Cerebellar nuclear complex (tissue), 1 donor: Measurements from ENCODE around the gene CASQ2.
"Not testable (repeated sequence)": the region's sequence is repeated elsewhere in the genome, so short reads cannot be mapped to it uniquely, and the experiment has no call there.

ENCODE experiments used
- DNase-seq, 2 experiments: peaks; one replicate each; lab custom pipeline; 2025; lab: John Stamatoyannopoulos, UW

The CASQ2 gene

GRCh38 chr1:115781343-115781742 lies 12.8 kb upstream of the CASQ2 start:
- DNase-seq = no peak

- DNase-seq = not testable (repeated sequence)
Measured at GRCh38 chr1:115780655-115781054, 12.1 kb upstream of the CASQ2 start.

DNA sequence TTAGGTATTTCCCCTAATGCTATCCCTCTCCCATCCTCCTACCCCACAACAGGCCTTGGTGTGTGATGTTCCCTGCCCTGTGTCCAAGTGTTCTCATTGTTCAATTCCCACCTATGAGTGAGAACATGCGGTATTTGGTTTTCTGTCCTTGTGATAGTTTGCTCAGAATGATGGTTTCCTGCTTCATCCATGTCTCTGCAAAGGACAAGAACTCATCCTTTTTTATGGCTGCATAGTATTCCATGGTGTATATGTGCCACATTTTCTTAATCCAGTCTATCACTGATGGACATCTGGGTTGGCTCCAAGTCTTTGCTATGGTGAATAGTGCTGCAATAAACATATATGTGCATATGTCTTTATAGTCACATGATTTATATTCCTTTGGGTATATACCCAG lies 10.6 kb upstream of the CASQ2 start:
- not testable (repeated sequence) for DNase-seq

DNA sequence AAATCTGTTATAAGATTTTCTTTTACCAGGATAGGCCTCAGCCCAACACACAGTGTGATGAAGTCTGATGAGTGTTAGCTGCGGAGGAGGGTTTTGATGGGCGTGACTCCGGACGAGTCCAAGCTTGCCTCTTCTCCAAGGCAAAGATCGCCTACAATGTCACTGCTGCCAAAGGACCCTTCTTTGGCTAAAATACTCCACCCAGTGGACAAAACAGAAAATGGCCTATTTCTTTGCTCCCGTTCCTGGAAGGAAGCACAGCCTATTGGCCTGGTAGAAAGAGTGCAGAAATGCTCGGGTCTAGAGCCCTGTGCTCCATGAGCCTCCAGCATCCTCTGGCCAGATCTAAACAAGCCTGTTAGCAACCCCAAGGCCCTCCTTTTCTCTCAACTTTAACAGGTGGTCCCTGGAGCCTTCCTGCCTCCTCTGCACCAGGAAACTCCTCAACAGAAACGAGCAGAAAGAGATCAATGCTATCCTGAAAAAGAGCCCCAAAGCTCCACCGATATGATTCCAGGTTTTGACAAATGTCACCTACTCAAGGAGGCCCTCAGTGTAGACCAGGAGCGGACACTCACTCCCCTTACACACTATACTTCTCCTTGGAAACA lies 3.4 kb upstream of the CASQ2 start:
- DNase-seq = peak in 1 of 2 experiments; percentile 56

- DNase-seq = no peak
Measured at GRCh38 chr1:115771094-115771846, 2.8 kb upstream of the CASQ2 start.

GRCh38 chr1:115767403-115767802 lies 1.1 kb downstream of the CASQ2 start:
- DNase-seq = no peak

- no peak for DNase-seq
Measured at GRCh38 chr1:115765091-115765490, 3.4 kb downstream of the CASQ2 start.

- DNase-seq = no peak
Measured at GRCh38 chr1:115764541-115764940, 4.0 kb downstream of the CASQ2 start.

GRCh38 chr1:115762779-115763178 lies 5.7 kb downstream of the CASQ2 start:
- no peak for DNase-seq

GRCh38 chr1:115761601-115762302 lies 6.8 kb downstream of the CASQ2 start:
- DNase-seq = no peak

DNA sequence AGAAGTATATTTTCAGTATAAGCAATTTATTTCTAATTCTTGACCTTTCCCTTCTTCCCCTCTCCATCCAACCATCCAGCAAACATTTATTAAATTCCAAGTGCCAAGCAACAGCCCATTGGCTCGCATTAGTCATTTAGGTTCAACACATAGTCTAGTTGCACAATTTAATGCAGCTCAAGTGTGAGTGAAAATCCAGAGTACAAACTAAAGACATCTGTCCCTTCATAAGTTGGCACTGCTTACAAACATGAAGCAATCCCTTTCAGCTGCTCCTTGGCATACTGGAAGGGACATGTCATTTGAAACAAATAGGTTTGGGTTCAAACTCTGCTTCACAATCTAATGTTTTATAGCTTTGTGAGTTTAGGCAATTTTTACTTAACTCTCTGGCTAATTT lies 10.7 kb downstream of the CASQ2 start:
- DNase-seq = no peak

GRCh38 chr1:115757326-115757725 lies 11.2 kb downstream of the CASQ2 start:
- no peak for DNase-seq

GRCh38 chr1:115755456-115756370 lies 12.8 kb downstream of the CASQ2 start:
- peak; percentile 63 to 81 for DNase-seq

DNA sequence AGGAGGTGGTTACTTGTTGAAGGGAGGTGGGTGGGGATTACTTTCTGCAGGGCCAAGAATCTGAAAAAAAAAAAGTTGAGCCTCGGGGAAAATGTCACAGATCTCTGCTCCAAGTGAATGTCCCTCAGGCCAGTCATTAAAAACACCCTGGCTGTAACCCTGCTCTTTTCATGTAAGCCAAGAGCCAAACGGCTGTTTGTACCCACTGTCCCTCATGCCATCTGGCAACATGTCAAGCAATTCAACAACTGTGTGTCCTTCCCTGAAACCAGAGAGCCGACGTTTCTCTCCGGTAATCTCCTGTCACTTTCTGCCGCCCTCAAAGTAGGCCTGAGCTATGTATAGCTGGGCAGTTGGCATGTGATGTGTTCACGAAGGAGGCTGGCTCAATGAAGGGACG lies 14.7 kb downstream of the CASQ2 start:
- no peak for DNase-seq

DNA sequence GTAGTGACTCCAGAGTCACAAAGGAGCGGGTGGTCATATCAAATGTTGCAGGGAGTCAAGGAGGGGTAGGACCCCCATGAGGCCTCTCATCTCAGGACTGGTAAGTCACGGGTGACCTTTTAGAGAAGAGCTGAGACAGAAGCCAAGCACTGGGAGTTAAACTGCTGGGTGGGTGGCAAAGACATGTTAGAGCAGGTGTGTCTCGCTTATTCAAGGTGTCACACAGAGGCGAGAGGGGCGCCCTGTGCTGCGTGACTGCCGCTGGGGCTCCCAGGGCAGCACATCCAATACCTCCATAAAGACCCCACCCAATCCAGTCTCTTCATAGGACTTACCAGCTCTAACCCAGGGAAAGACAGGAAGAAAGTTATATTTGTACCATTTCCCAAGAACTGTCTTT lies 15.2 kb downstream of the CASQ2 start:
- DNase-seq = no peak

- DNase-seq = no peak
Measured at GRCh38 chr1:115748401-115749150, 19.9 kb downstream of the CASQ2 start.

GRCh38 chr1:115746021-115746690 lies 22.4 kb downstream of the CASQ2 start:
- no peak for DNase-seq

DNA sequence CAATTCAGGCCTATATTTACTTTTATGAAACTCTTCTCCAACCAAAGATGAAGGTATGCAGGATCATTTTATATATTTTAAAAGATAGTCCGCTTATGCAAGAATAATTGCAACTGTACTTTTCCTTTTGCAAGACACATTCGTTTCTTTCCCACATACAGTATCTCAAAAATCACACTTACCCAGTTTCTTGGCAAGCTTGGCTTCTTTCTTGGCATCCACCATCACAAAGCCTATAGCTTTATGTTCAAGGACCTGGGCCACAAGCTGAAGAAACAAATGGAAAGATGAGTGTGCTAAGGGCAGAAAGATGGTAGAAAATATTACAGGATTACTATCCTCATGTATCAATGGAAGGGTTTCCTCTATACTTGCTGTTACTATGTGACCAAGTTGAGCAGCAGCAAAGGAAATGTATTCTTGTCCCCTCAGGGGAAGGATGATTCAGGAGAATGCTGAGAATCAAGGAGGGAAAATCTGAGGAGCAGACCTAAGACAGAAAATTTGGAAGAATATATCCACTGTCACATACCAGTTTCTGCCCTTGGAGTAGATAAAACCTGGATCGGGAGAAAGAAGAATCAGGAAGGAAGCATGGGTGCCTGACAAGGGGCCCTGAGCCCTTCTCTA lies 23.8 kb downstream of the CASQ2 start:
- DNase-seq = no peak

DNA sequence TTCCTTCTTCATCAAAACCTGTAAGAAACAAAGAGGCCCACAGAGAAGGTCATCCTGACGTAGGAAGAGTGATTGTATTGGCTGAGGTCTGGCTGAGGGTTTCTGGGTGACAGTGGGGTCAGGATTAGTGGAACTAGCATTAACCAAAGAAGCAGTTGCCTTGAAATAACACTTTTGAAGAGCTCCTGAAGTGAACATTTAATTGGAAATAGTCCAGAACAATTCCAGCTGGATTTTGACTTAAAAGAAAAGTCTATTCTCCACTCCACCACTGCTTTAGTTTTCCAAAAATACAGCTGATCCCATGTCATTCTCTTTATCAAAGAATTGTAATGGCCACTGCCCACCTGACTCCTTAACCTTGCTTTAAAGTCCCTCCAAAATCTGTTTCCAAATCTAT lies 27.7 kb downstream of the CASQ2 start:
- no peak for DNase-seq

GRCh38 chr1:115732316-115732715 lies 36.2 kb downstream of the CASQ2 start:
- DNase-seq = no peak
